Measurements from ENCODE around the gene ADM2. TPM values are rescaled to one million over a fixed set of nuclear protein-coding genes. Genes with fewer than 3 reads are reported as not detected.
"Not testable (repeated sequence)": the region's sequence is repeated elsewhere in the genome, so short reads cannot be mapped to it uniquely, and the experiment has no call there.

The ADM2 gene
- total and polyA plus RNA-seq, 2 experiments from 2014 or later: 4.1 to 5.1 TPM

DNA sequence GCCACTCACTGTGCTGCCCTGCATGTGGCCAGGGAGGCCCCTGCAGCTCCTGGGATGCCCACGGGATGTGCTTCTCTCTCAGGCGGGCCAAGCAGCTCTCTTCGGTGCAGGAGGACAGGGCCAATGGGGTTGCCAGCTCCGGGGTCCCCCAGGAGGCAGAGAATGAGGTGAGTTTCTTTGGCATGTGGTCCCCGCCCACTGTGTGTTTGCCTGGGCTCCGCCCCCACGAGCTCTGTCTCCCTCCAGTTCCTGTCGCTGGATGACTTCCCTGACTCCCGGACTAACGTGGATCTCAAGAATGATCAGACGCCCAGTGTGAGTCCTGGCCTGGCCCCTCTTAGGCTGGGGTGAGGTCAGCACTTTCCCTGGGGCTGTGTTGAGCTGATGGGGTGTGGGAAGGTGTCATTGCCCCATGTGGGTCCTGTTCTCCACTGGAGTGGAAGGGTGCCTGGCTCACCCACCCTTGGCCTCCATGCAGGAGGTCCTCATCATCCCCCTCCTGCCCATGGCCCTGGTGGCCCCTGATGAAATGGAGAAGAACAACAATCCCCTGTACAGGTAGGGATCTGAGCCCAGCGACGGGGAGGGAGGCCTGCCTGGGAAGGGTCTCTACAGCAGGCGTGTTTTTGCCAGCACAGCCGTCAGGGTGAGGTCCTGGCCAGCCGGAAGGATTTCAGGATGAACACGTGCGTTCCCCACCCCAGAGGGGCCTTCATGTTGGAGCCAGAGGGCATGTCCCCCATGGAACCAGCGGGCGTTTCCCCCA, 36.3 kb downstream of the ADM2 start:
- TF ChIP-seq, protein P1, sequence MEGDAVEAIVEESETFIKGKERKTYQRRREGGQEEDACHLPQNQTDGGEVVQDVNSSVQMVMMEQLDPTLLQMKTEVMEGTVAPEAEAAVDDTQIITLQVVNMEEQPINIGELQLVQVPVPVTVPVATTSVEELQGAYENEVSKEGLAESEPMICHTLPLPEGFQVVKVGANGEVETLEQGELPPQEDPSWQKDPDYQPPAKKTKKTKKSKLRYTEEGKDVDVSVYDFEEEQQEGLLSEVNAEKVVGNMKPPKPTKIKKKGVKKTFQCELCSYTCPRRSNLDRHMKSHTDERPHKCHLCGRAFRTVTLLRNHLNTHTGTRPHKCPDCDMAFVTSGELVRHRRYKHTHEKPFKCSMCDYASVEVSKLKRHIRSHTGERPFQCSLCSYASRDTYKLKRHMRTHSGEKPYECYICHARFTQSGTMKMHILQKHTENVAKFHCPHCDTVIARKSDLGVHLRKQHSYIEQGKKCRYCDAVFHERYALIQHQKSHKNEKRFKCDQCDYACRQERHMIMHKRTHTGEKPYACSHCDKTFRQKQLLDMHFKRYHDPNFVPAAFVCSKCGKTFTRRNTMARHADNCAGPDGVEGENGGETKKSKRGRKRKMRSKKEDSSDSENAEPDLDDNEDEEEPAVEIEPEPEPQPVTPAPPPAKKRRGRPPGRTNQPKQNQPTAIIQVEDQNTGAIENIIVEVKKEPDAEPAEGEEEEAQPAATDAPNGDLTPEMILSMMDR (IDR thresholded peaks at IDR 0.05; ENCODE audit: poor library complexity): no peak
- TF ChIP-seq EZH2phosphoT487 (IDR thresholded peaks at IDR 0.05; ENCODE audit: low read depth, severe bottlenecking, unreplicated experiment) (no peak), EZH2 (IDR thresholded peaks at IDR 0.05; ENCODE audit: borderline replicate concordance) (no peak)
- Histone ChIP-seq H3K27me3 (no peaks in the 10 kb centered on the region), H3K79me2 (peaks cover 46% of the 10 kb centered on the region), H4K20me1 (ENCODE audit: insufficient read depth, poor library complexity, severe bottlenecking) (no peaks in the 10 kb centered on the region), H3K4me2 (no peak overlapping the region), H3K36me3 (replicated peaks; ENCODE audit: insufficient read depth, low read depth) (no peaks in the 10 kb centered on the region), H2AFZ (no peak overlapping the region), H3K27ac (no peak overlapping the region), H3K9me3 (ENCODE audit: low read depth) (no peaks in the 10 kb centered on the region), H3K4me1 (ENCODE audit: insufficient read depth) (no peaks in the 10 kb centered on the region), H3K4me3 (no peak overlapping the region), H3K9me2 (replicated peaks; ENCODE audit: insufficient read depth) (no peaks in the 10 kb centered on the region)
- 91% methylated on average over 20 of the region's 20 CpGs for WGBS (ENCODE audit: low lambda C conversion rate, missing lambda C conversion rate)
- DNase-seq (ENCODE audit: low spot score): no peak

DNA sequence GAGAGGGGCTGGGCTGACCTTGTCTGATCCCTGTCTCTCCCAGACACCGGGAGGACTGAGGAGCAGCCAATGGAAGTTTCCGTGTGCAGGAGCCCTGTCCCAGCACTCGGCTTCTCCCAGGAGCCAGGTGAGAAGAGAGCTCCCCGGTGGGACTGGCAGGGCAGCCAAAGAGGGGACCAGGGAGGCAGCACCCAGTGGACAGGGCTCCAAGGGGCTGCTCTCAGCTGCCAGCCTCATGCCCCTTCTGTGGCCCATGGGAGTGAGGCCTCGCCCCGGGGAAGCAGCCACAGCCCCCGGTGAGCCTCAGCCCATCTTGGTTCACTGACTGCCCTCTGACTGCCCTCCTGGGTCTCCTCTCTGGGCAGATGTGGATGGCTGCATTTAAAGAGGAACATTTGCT, 37.3 kb downstream of the ADM2 start:
- TF ChIP-seq EZH2phosphoT487 (IDR thresholded peaks at IDR 0.05; ENCODE audit: low read depth, severe bottlenecking, unreplicated experiment) (no peak), EZH2 (IDR thresholded peaks at IDR 0.05; ENCODE audit: borderline replicate concordance) (no peak)
- TF ChIP-seq, protein P1 (IDR thresholded peaks at IDR 0.05; ENCODE audit: poor library complexity): no peak
- Histone ChIP-seq H2AFZ (no peak overlapping the region), H3K4me3 (no peak overlapping the region), H3K36me3 (replicated peaks; ENCODE audit: insufficient read depth, low read depth) (no peaks in the 10 kb centered on the region), H3K27me3 (no peaks in the 10 kb centered on the region), H3K9me2 (replicated peaks; ENCODE audit: insufficient read depth) (no peaks in the 10 kb centered on the region), H4K20me1 (ENCODE audit: insufficient read depth, poor library complexity, severe bottlenecking) (peaks cover 7% of the 10 kb centered on the region), H3K4me2 (no peak overlapping the region), H3K79me2 (peaks cover 46% of the 10 kb centered on the region), H3K4me1 (ENCODE audit: insufficient read depth) (no peaks in the 10 kb centered on the region), H3K27ac (no peak overlapping the region), H3K9me3 (ENCODE audit: low read depth) (no peaks in the 10 kb centered on the region)
- no peak for DNase-seq (ENCODE audit: low spot score)
- 97% methylated on average over 6 of the region's 7 CpGs for WGBS (ENCODE audit: low lambda C conversion rate, missing lambda C conversion rate)

DNA sequence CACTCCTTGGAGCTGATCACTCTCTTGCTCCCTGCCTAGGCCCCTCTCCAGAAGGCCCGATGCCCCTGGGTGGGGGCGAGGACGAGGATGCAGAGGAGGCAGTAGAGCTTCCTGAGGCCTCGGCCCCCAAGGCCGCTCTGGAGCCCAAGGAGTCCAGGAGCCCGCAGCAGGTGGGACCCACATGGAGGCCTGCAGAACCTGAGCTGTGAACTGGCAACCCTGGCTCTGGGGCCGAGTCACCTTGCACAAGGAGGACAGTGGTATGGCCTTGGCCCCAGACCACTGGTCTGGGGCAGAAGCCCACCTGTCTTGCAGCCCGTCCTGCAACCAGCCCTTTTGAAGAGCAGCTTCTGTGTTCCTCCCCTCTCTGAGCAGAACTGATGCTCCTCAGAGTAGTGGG, 37.8 kb downstream of the ADM2 start:
- Histone ChIP-seq H3K27me3 (no peaks in the 10 kb centered on the region), H3K36me3 (replicated peaks; ENCODE audit: insufficient read depth, low read depth) (no peaks in the 10 kb centered on the region), H3K4me3 (no peak overlapping the region), H3K27ac (no peak overlapping the region), H3K79me2 (peaks cover 46% of the 10 kb centered on the region), H4K20me1 (ENCODE audit: insufficient read depth, poor library complexity, severe bottlenecking) (peaks cover 11% of the 10 kb centered on the region), H3K9me3 (ENCODE audit: low read depth) (no peaks in the 10 kb centered on the region), H2AFZ (no peak overlapping the region), H3K9me2 (replicated peaks; ENCODE audit: insufficient read depth) (no peaks in the 10 kb centered on the region), H3K4me2 (no peak overlapping the region), H3K4me1 (ENCODE audit: insufficient read depth) (peaks cover 4% of the 10 kb centered on the region)
- 95% methylated on average over 8 of the region's 8 CpGs for WGBS (ENCODE audit: low lambda C conversion rate, missing lambda C conversion rate)
- no peak for DNase-seq (ENCODE audit: low spot score)
- TF ChIP-seq EZH2 (IDR thresholded peaks at IDR 0.05; ENCODE audit: borderline replicate concordance) (no peak), EZH2phosphoT487 (IDR thresholded peaks at IDR 0.05; ENCODE audit: low read depth, severe bottlenecking, unreplicated experiment) (no peak)
- TF ChIP-seq, protein P1 (IDR thresholded peaks at IDR 0.05; ENCODE audit: poor library complexity): no peak

DNA sequence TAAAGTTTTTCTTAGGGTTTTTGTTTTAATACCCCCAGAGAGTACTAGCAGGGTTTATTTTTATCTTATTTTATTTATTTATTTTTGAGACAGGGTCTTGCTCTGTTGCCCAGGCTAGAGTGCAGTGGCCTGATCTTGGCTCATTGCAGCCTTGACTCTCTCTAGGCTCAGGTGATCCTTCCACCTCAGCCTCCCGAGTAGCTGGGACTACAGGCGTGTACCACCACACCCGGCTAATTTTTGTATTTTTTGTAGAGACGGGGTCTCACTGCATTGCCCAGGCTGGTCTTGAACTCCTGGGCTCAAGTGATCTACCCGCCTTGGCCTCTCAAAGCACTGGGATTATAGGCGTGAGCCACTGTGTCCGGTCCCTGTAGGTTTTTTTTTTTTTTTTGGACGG, 38.8 kb downstream of the ADM2 start:
- Histone ChIP-seq H3K79me2 (peaks cover 42% of the 10 kb centered on the region), H4K20me1 (ENCODE audit: insufficient read depth, poor library complexity, severe bottlenecking) (peaks cover 13% of the 10 kb centered on the region)
- WGBS (ENCODE audit: low lambda C conversion rate, missing lambda C conversion rate): 92% methylated on average over 8 of the region's 8 CpGs
- not testable (repeated sequence) for H3K4me1 ChIP-seq (ENCODE audit: insufficient read depth); H3K4me2 ChIP-seq; H3K27me3 ChIP-seq; H3K9me2 ChIP-seq (replicated peaks; ENCODE audit: insufficient read depth); DNase-seq (ENCODE audit: low spot score); H3K27ac ChIP-seq; H3K9me3 ChIP-seq (ENCODE audit: low read depth); H3K4me3 ChIP-seq; H2AFZ ChIP-seq; H3K36me3 ChIP-seq (replicated peaks; ENCODE audit: insufficient read depth, low read depth)

Data from hepatocyte (in vitro differentiated cells).